Trophoblast cell (in vitro differentiated cells and primary cell): Measurements from ENCODE around the gene MARK2.

Experiments
- DNase-seq, 2 donors: peaks; one replicate each; pipeline ENCODE4 v3.0.0-alpha.2; 2016
- H2AFZ ChIP-seq: 2 replicates; pipeline ENCODE4 v1.6.1; 2013; ENCODE audit warnings: low read length, moderate library complexity, mild to moderate bottlenecking; ENCODE audit not compliant: insufficient read depth, poor library complexity
- H2AK5ac ChIP-seq: 2 replicates; pipeline ENCODE4 v1.6.1; 2013; ENCODE audit warnings: mild to moderate bottlenecking, low read length
- H2BK120ac ChIP-seq: 2 replicates; pipeline ENCODE4 v1.6.1; 2013; ENCODE audit warnings: low read length, mild to moderate bottlenecking, moderate library complexity; ENCODE audit not compliant: insufficient read depth, poor library complexity
- H2BK12ac ChIP-seq: 2 replicates; pipeline ENCODE4 v1.6.1; 2013; ENCODE audit warnings: mild to moderate bottlenecking, low read length, moderate library complexity
- H2BK5ac ChIP-seq: 2 replicates; pipeline ENCODE4 v1.6.1; 2013; ENCODE audit warnings: low read length, low read depth, moderate library complexity, mild to moderate bottlenecking; ENCODE audit not compliant: poor library complexity
- H3K14ac ChIP-seq: 2 replicates; pipeline ENCODE4 v1.6.1; 2013; ENCODE audit warnings: mild to moderate bottlenecking, low read length
- H3K18ac ChIP-seq: 2 replicates; pipeline ENCODE4 v1.6.1; 2013; ENCODE audit warnings: mild to moderate bottlenecking, low read length
- H3K23ac ChIP-seq: 2 replicates; pipeline ENCODE4 v1.6.1; 2013; ENCODE audit warnings: low read length
- H3K27ac ChIP-seq: 2 replicates; pipeline ENCODE4 v1.5.1; 2013; ENCODE audit warnings: low read depth, mild to moderate bottlenecking, inconsistent platforms, low read length, moderate library complexity
- H3K27me3 ChIP-seq: 2 replicates; pipeline ENCODE4 v1.6.1; 2013; ENCODE audit warnings: inconsistent platforms, mild to moderate bottlenecking, low read length, moderate library complexity; ENCODE audit not compliant: insufficient read depth
- H3K36me3 ChIP-seq, 2 experiments: 1 replicate in 1 of 2; 2 replicates in 1 of 2; pipeline ENCODE4 v1.6.1; 2013; ENCODE audit warnings: low read length in 2 of 2, mild to moderate bottlenecking in 2 of 2, moderate library complexity in 1 of 2; ENCODE audit not compliant: insufficient read depth in 2 of 2, control insufficient read depth in 1 of 2
- H3K4ac ChIP-seq: 2 replicates; pipeline ENCODE4 v1.6.1; 2013; ENCODE audit warnings: low read depth, mild to moderate bottlenecking, low read length, moderate library complexity
- H3K4me1 ChIP-seq, 2 experiments: 1 replicate in 1 of 2; 2 replicates in 1 of 2; pipeline ENCODE4 v1.6.1; 2013; ENCODE audit warnings: low read length in 2 of 2, mild to moderate bottlenecking in 2 of 2, moderate library complexity in 1 of 2; ENCODE audit not compliant: insufficient read depth in 2 of 2, control insufficient read depth in 1 of 2
- H3K4me2 ChIP-seq: 2 replicates; pipeline ENCODE4 v1.6.1; 2013; ENCODE audit warnings: inconsistent platforms, mild to moderate bottlenecking, low read length, moderate library complexity
- H3K4me3 ChIP-seq: 2 replicates; pipeline ENCODE4 v1.5.1; 2013; ENCODE audit warnings: mild to moderate bottlenecking, low read depth, low read length, inconsistent platforms
- H3K79me1 ChIP-seq: one replicate; pipeline ENCODE4 v1.6.1; 2013; ENCODE audit warnings: low read length
- H3K79me2 ChIP-seq: 2 replicates; pipeline ENCODE4 v1.6.1; 2013; ENCODE audit warnings: low read length, mild to moderate bottlenecking; ENCODE audit not compliant: control insufficient read depth, insufficient read depth, poor library complexity
- H3K9ac ChIP-seq: 2 replicates; pipeline ENCODE4 v1.6.1; 2013; ENCODE audit warnings: mild to moderate bottlenecking, low read length
- H3K9me3 ChIP-seq: 2 replicates; pipeline ENCODE4 v1.6.1; 2013; ENCODE audit warnings: low read depth, mild to moderate bottlenecking, control low read depth, inconsistent platforms, low read length; ENCODE audit not compliant: insufficient read depth
- H4K12ac ChIP-seq: 2 replicates; pipeline ENCODE4 v1.6.1; 2013; ENCODE audit warnings: low read depth, mild to moderate bottlenecking, low read length, moderate library complexity
- H4K8ac ChIP-seq: 2 replicates; pipeline ENCODE4 v1.6.1; 2013; ENCODE audit warnings: low read depth, mild to moderate bottlenecking, low read length, moderate library complexity
- H4K91ac ChIP-seq: one replicate; pipeline ENCODE4 v1.6.1; 2013; ENCODE audit warnings: low read depth, mild to moderate bottlenecking, low read length, moderate library complexity
- WGBS: extraction: QIAGEN DNeasy Blood & Tissue Kit; methylation state at CpG from one replicate; pipeline ENCODE4 v1.1.7; 2013; ENCODE audit warnings: missing lambda C conversion rate; ENCODE audit not compliant: insufficient read length, insufficient coverage; ENCODE audit errors: extremely low coverage; 5-methylcytosine and 5-hydroxymethylcytosine counted together

The MARK2 gene

DNA sequence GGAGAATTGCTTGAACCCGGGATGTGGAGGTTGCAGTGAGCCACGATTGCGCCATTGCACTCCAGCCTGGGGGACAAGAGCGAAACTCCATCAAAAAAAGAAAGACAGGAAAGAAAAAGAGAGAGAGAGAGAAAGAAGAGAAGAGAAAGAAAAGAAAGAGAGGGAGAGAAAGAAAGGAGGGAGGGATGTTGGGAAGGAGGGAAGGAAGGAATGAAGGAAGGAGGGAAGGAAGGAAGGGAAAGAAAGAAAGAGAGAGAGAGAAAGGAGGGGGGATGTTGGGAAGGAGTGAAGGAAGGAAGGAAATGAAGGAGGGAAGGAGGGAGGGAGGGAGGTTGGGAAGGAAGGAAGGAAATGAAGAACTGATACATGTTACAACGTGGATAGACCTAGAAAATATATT, 38.0 kb upstream of the MARK2 start:
- H3K4me2 ChIP-seq = no peak overlapping the region
- no peaks in the 10 kb centered on the region for H3K9me3 ChIP-seq
- no peak overlapping the region for H4K91ac ChIP-seq
- H3K79me2 ChIP-seq = no peaks in the 10 kb centered on the region
- peaks cover 13 to 19% of the 10 kb centered on the region in 2 experiments for H3K4me1 ChIP-seq
- no peak overlapping the region for H2AK5ac ChIP-seq
- H2AFZ ChIP-seq = no peak overlapping the region
- H3K4me3 ChIP-seq = no peak overlapping the region
- no peak overlapping the region for H3K4ac ChIP-seq
- no peak overlapping the region for H2BK120ac ChIP-seq
- no peak overlapping the region for H4K8ac ChIP-seq
- no peak for DNase-seq
- no peak overlapping the region for H3K18ac ChIP-seq
- WGBS = no CpG with 5 or more reads among the region's 5 CpGs
- no peak overlapping the region for H3K27ac ChIP-seq
- H2BK5ac ChIP-seq = no peak overlapping the region
- no peaks in the 10 kb centered on the region for H3K36me3 ChIP-seq
- peaks cover 7% of the 10 kb centered on the region for H3K79me1 ChIP-seq
- H2BK12ac ChIP-seq = no peak overlapping the region
- H3K27me3 ChIP-seq = no peaks in the 10 kb centered on the region
- H3K14ac ChIP-seq = no peak overlapping the region
- no peak overlapping the region for H4K12ac ChIP-seq
- H3K9ac ChIP-seq = no peak overlapping the region
- H3K23ac ChIP-seq = no peak overlapping the region

DNA sequence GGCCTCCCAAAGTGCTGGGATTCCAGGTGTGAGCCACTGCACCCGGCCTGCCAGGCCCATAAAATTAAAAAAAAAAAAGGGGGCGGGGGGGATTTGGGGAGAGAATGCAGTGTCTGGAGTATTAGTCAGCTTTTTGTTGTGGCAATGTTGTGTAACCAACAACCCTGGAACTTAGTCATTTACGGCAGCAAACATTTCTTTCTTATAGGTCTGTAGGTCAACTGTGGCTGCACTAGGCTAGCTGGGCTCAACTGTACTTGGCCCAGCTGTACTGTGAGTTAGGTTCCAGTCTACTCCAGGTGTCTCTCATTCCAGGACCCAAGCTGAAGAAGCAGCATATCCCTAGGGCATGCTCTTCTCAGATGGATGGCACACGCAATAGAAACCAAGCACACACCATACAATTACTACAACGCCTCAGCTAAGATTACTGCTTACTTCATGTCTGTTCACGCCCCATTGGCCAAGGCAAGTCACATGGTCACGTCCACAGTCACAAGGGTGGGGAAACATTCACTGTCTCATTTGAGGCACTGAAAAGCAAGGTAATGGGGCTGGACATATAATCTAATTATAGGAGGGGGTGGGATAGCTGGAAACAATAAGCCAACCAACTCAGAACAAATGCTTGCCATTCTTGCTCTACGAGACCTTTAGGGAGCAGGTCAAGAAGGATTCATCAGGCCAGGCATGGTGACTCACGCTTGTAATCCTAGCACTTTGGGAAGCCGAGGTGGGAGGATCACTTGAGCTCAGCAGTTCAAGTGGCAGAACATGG, 36.1 kb upstream of the MARK2 start:
- H4K8ac ChIP-seq = peak overlapping the region; percentile 12
- peaks cover 10% of the 10 kb centered on the region for H3K79me1 ChIP-seq
- peak overlapping the region; percentile 90 for H2BK12ac ChIP-seq
- no peak overlapping the region for H3K18ac ChIP-seq
- H3K27ac ChIP-seq = peak overlapping the region; percentile 75
- H3K4me1 ChIP-seq = peaks cover 14 to 28% of the 10 kb centered on the region in 2 experiments
- H3K4me2 ChIP-seq = peak overlapping the region; percentile 2
- H2BK120ac ChIP-seq = no peak overlapping the region
- no peak overlapping the region for H2AFZ ChIP-seq
- H3K9me3 ChIP-seq = no peaks in the 10 kb centered on the region
- no peak overlapping the region for H3K4ac ChIP-seq
- H3K14ac ChIP-seq = peak overlapping the region; percentile 55
- H3K27me3 ChIP-seq = no peaks in the 10 kb centered on the region
- H4K91ac ChIP-seq = peak overlapping the region; percentile 11
- no peak overlapping the region for H2AK5ac ChIP-seq
- no peak overlapping the region for H3K9ac ChIP-seq
- no CpG with 5 or more reads among the region's 10 CpGs for WGBS
- H4K12ac ChIP-seq = no peak overlapping the region
- peak overlapping the region; percentile 68 for H2BK5ac ChIP-seq
- H3K79me2 ChIP-seq = no peaks in the 10 kb centered on the region
- H3K36me3 ChIP-seq = no peaks in the 10 kb centered on the region
- peak; percentile 58 to 75 for DNase-seq
- H3K4me3 ChIP-seq = no peak overlapping the region
- H3K23ac ChIP-seq = no peak overlapping the region

DNA sequence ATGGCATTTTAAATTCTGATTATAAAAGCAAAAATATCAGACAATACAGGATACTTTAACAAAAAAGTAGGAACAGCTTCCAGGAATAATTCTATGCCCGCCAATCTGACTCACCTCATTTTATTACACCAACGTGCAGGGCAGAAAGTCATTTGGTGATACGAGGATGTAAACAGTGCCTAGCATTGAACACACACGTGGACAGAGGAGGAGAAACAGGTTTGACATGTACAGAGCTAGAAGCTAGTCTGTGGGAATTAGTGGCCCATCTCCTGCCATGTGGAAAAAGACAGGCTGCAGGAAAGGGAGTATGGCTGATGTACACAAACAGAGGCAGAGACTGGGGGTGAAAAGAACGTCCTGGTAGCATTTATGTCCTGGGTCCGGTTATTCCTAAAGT, 34.7 kb upstream of the MARK2 start:
- Histone ChIP-seq H2AK5ac (no peak overlapping the region), H3K4ac (no peak overlapping the region), H3K23ac (no peak overlapping the region), H3K4me2 (no peak overlapping the region), H2BK120ac (no peak overlapping the region), H3K27ac (no peak overlapping the region), H3K18ac (no peak overlapping the region), H4K12ac (no peak overlapping the region), H3K79me2 (no peaks in the 10 kb centered on the region), H3K14ac (no peak overlapping the region), H3K9ac (no peak overlapping the region), H3K4me1 (peaks cover 14 to 28% of the 10 kb centered on the region in 2 experiments), H4K91ac (no peak overlapping the region), H2BK12ac (no peak overlapping the region), H3K36me3 (no peaks in the 10 kb centered on the region), H3K4me3 (no peak overlapping the region), H3K9me3 (no peaks in the 10 kb centered on the region), H3K27me3 (no peaks in the 10 kb centered on the region), H4K8ac (no peak overlapping the region), H2BK5ac (no peak overlapping the region), H3K79me1 (peaks cover 10% of the 10 kb centered on the region), H2AFZ (no peak overlapping the region)
- no CpG with 5 or more reads among the region's 6 CpGs for WGBS
- DNase-seq = peak; percentile 36 to 50

DNA sequence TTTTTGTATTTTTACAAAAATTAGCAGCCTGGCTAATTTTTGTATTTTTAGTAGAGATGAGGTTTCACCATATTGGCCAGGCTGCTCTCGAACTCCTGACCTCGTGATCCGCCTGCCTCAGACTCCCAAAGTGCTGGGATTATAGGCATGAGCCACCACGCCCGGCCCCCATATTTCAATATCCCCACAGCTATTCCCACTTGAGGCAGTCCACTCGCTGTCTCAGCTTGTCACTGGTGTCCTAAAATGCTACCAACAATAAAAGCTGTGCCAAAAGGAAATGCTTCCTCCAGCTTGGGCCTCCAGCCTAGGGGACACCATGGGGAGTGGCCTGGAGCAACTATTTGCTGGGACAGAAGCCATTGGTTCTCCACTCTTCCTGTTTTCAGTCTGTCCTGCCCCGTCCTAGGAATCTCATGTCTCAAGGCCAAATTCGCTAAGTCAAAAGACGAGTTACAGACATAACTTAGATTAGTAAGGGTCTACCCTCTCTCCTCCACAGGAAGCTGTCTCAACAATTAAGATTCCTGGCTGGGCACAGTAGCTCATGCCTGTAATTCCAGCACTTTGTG, 33.0 kb upstream of the MARK2 start:
- no peaks in the 10 kb centered on the region for H3K36me3 ChIP-seq
- peak; percentile 63 to 75 for DNase-seq
- no peak overlapping the region for H2AK5ac ChIP-seq

More for the DNA sequence above, 33.0 kb upstream of the MARK2 start:
- H3K9ac ChIP-seq = no peak overlapping the region
- no peak overlapping the region for H3K4me2 ChIP-seq
- H3K18ac ChIP-seq = no peak overlapping the region
- no peaks in the 10 kb centered on the region for H3K79me2 ChIP-seq
- no peak overlapping the region for H2BK5ac ChIP-seq
- H3K4ac ChIP-seq = no peak overlapping the region
- H3K4me1 ChIP-seq = peaks cover 14 to 28% of the 10 kb centered on the region in 2 experiments
- no peak overlapping the region for H2BK120ac ChIP-seq
- H3K4me3 ChIP-seq = no peak overlapping the region
- H3K27ac ChIP-seq = peak overlapping the region; percentile 65
- no peak overlapping the region for H4K12ac ChIP-seq
- no peaks in the 10 kb centered on the region for H3K9me3 ChIP-seq
- H2AFZ ChIP-seq = no peak overlapping the region
- H3K79me1 ChIP-seq = peaks cover 10% of the 10 kb centered on the region
- WGBS = no CpG with 5 or more reads among the region's 9 CpGs
- H2BK12ac ChIP-seq = peak overlapping the region; percentile 35
- no peak overlapping the region for H4K8ac ChIP-seq
- H4K91ac ChIP-seq = peak overlapping the region; percentile 65
- no peak overlapping the region for H3K23ac ChIP-seq
- no peak overlapping the region for H3K14ac ChIP-seq
- no peaks in the 10 kb centered on the region for H3K27me3 ChIP-seq
